A673 (cell line): ENCODE measurements around the gene PLD4. TPM values are rescaled to one million over a fixed set of nuclear protein-coding genes. Genes with fewer than 3 reads are reported as not detected.

Experiments used
- BruUV-seq: library from RNA; stranded (reverse); fragments of 400-500 nt; replicated peaks from 2 replicates; lab custom pipeline; 2021; lab: Mats Ljungman, UMichigan
- CTCF ChIA-PET: fragments of 300-600 bp; sonication (Branson Sonifier 250); formaldehyde crosslinking; loops from one replicate; lab custom pipeline; 2022; ENCODE audit warnings: antibody characterized with exemption; lab: Charles Lee
- POLR2A ChIA-PET: fragments of 300-600 bp; sonication (Branson Sonifier 250); formaldehyde crosslinking; loops from one replicate; lab custom pipeline; 2022; ENCODE audit warnings: antibody characterized with exemption; ENCODE audit not compliant: low non-redundant PET; lab: Charles Lee
- DNase-seq: peaks from one replicate; pipeline ENCODE4 v3.0.0-alpha.2; 2015; ENCODE audit warnings: low spot score
- H3K27ac ChIP-seq: fragments of 200-600 bp; sonication (generic); 2 replicates; pipeline ENCODE4 v1.5.1; 2016; ENCODE audit warnings: mixed run types, low read depth, mild to moderate bottlenecking, mixed read lengths, antibody characterized with exemption, low read length; ENCODE audit not compliant: poor library complexity, severe bottlenecking
- H3K27me3 ChIP-seq: fragments of 200-600 bp; sonication (generic); replicated peaks from 2 replicates; pipeline ENCODE4 v1.6.1; 2017; ENCODE audit warnings: mixed run types, low read depth, mild to moderate bottlenecking, mixed read lengths, antibody characterized with exemption, low read length; ENCODE audit not compliant: insufficient read depth, poor library complexity
- H3K36me3 ChIP-seq: fragments of 200-600 bp; sonication (generic); 2 replicates; pipeline ENCODE4 v1.6.1; 2016; ENCODE audit warnings: mixed run types, mild to moderate bottlenecking, mixed read lengths, antibody characterized with exemption, low read length; ENCODE audit not compliant: insufficient read depth, poor library complexity, severe bottlenecking
- H3K4me1 ChIP-seq: fragments of 200-600 bp; sonication (generic); 2 replicates; pipeline ENCODE4 v1.6.1; 2017; ENCODE audit warnings: mixed run types, mild to moderate bottlenecking, mixed read lengths, antibody characterized with exemption, low read length; ENCODE audit not compliant: insufficient read depth, poor library complexity, severe bottlenecking
- H3K4me3 ChIP-seq: fragments of 200-600 bp; sonication (generic); 2 replicates; pipeline ENCODE4 v1.5.1; 2016; ENCODE audit warnings: low read depth, mixed run types, mild to moderate bottlenecking, mixed read lengths, low read length; ENCODE audit not compliant: poor library complexity, severe bottlenecking
- H3K9me3 ChIP-seq: fragments of 200-600 bp; sonication (generic); 2 replicates; pipeline ENCODE4 v1.6.1; 2016; ENCODE audit warnings: mixed run types, low read depth, mild to moderate bottlenecking, mixed read lengths, antibody characterized with exemption, low read length; ENCODE audit not compliant: poor library complexity, severe bottlenecking
- EZH2 ChIP-seq: fragments of 200-600 bp; sonication (generic); IDR thresholded peaks from 2 replicates; pipeline ENCODE4 v1.6.1; 2017; ENCODE audit warnings: borderline replicate concordance, low read depth, mild to moderate bottlenecking, mixed read lengths, antibody characterized with exemption, low read length; ENCODE audit not compliant: poor library complexity, severe bottlenecking
- intact Hi-C: fragments of 100-400 bp; cut with micrococcal nuclease; formaldehyde crosslinking; loops from one replicate; pipeline ENCODE4 v1.10.0; 2022; ENCODE audit not compliant: unreplicated experiment
- total RNA-seq: library from RNA; stranded (reverse); gene quantifications from 2 replicates; pipeline ENCODE4 v1.2.3, GENCODE V29; 2021
- TF ChIP-seq, protein P1 (sequence below): fragments of 300-800, 200-600 bp; sonication (generic); conservative IDR thresholded peaks from 2 replicates; pipeline ENCODE4 v1.5.1; 2017; ENCODE audit warnings: low read depth, mild to moderate bottlenecking, antibody characterized with exemption, low read length, moderate library complexity, mixed read lengths

The PLD4 gene
- total RNA-seq, 1 experiment from 2014 or later = not detected

- ChIA-PET POLR2A (no interaction called here), CTCF (interaction anchor here (0.9 kb wide), 1 partner anchor 103 kb away, joined by 3 read pairs; no protein-coding TSS in a partner anchor)
- H3K4me1 ChIP-seq = no peaks in the 10 kb centered on the region
- TF ChIP-seq EZH2 = no peak
- TF ChIP-seq, protein P1, sequence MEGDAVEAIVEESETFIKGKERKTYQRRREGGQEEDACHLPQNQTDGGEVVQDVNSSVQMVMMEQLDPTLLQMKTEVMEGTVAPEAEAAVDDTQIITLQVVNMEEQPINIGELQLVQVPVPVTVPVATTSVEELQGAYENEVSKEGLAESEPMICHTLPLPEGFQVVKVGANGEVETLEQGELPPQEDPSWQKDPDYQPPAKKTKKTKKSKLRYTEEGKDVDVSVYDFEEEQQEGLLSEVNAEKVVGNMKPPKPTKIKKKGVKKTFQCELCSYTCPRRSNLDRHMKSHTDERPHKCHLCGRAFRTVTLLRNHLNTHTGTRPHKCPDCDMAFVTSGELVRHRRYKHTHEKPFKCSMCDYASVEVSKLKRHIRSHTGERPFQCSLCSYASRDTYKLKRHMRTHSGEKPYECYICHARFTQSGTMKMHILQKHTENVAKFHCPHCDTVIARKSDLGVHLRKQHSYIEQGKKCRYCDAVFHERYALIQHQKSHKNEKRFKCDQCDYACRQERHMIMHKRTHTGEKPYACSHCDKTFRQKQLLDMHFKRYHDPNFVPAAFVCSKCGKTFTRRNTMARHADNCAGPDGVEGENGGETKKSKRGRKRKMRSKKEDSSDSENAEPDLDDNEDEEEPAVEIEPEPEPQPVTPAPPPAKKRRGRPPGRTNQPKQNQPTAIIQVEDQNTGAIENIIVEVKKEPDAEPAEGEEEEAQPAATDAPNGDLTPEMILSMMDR = no peak
- H3K27me3 ChIP-seq = no peaks in the 10 kb centered on the region
- no peak overlapping the region for H3K4me3 ChIP-seq
- H3K9me3 ChIP-seq = no peaks in the 10 kb centered on the region
- no peak for DNase-seq
- no TSS peak for BruUV-seq
- intact Hi-C loops = no loop called here
- H3K36me3 ChIP-seq = no peaks in the 10 kb centered on the region
- H3K27ac ChIP-seq = no peak overlapping the region
These were observed 33.5 kb upstream of the PLD4 start for GRCh38 chr14:104891121-104891551.

DNA sequence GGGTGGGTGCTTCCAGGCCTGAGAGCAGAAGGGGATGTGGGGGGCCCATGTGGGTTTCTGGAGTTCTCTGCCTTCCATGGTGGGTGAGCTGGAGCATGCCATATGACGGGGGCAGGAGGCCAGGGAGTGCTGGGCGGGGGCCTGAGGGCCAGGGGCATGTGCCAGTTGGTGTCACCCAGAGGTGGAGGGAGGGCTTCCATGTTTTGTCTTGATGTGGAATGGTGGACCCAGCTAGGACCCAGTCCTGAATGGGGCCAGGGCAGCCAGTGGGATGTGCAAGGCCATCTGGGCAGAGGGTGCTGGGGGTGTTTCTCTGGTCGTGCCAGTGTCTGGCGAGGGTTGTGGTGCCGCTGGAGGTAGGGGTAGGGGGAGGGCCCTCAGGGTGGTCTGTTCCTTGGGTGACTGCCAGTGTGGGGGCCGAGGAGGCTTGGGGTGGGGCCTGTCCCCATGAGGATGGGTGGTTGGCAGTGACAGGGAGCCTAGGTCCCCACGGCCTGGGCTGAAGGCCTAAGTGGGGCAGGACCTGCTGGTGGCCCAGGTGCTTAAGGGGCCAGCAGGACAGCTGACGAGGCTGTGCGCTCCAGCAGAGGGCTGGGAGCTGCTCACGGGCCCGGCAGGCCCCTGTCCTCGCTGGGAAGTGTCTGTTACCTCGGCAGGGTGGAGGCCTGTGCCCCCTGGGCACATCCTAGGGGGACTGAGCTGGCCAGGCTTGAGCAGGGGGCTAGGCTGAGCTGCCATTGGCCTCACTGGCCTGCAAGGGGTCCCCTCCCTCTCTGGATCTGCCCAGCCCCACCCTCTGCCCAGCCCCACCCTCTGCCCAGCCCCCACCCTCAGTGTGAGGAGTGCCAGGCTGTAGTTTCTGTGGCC, 32.8 kb upstream of the PLD4 start:
- ChIA-PET CTCF (interaction anchor here (0.6 to 0.9 kb wide), 2 partner anchors 18 to 104 kb away, joined by 3 to 4 read pairs; no protein-coding TSS in a partner anchor), POLR2A (no interaction called here)
- BruUV-seq = no TSS peak
- no peaks in the 10 kb centered on the region for H3K27me3 ChIP-seq
- no peaks in the 10 kb centered on the region for H3K4me1 ChIP-seq
- intact Hi-C loops = no loop called here
- no peak for TF ChIP-seq EZH2
- DNase-seq = no peak
- no peaks in the 10 kb centered on the region for H3K9me3 ChIP-seq
- no peak overlapping the region for H3K27ac ChIP-seq
- H3K36me3 ChIP-seq = no peaks in the 10 kb centered on the region
- no peak overlapping the region for H3K4me3 ChIP-seq

GRCh38 chr14:104892531-104893434, 31.9 kb upstream of the PLD4 start:
- H3K9me3 ChIP-seq = no peaks in the 10 kb centered on the region
- H3K36me3 ChIP-seq = no peaks in the 10 kb centered on the region
- ChIA-PET CTCF (interaction anchor here (0.6 kb wide), 1 partner anchor 17 kb away, joined by 4 read pairs; no protein-coding TSS in a partner anchor), POLR2A (no interaction called here)
- no peak overlapping the region for H3K4me3 ChIP-seq
- no peaks in the 10 kb centered on the region for H3K4me1 ChIP-seq
- TF ChIP-seq, protein P1 = no peak
- TF ChIP-seq EZH2 = no peak
- no TSS peak for BruUV-seq
- no peak overlapping the region for H3K27ac ChIP-seq
- intact Hi-C loops = no loop called here
- H3K27me3 ChIP-seq = no peaks in the 10 kb centered on the region
- no peak for DNase-seq
